Right renal pelvis (tissue), 4 donors: ENCODE measurements around the gene PMF1. TPM values are rescaled to one million over a fixed set of nuclear protein-coding genes. Genes with fewer than 3 reads are reported as not detected.

ENCODE experiments used
- DNase-seq, 4 donors: peaks; one replicate each; pipeline ENCODE4 v3.0.0-alpha.2; 2013; ENCODE audit warnings: low read depth in 4 of 4, low spot score in 3 of 4, missing footprints in 1 of 4
- polyA plus RNA-seq, 4 donors: library from polyadenylated mRNA; unstranded; fragments of 120-200 nt; gene quantifications; one replicate each; pipeline ENCODE4 v1.2.1, GENCODE V29; 2013; ENCODE audit not compliant: insufficient read length in 4 of 4

The PMF1 gene
- polyA plus RNA-seq, 4 donors: 85.7 to 87.8 (median 86.9) TPM

- DNase-seq: no peak
Observed at GRCh38 chr1:156233426-156234127, 20.8 kb downstream of the PMF1 start.

GRCh38 chr1:156236164-156236563 is 23.4 kb downstream of the PMF1 start:
- no peak for DNase-seq

DNA sequence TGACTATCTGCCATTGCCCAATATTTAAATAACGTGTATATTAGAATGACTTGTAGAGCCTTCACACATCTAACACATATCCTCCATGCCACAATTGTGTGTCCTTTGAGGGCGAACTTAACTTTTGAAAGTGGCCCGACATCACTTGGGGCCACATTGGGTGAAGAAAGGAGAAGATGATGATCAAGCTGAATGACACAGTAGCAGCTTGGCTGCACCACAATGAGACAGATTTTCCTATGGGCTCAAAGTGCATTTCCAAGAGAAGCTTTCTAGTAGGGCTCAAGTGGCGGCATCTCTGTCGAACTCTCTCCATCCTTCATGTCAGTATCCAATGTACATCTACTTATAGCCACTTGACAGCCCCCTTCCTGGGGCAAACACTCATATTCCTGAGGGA is 25.4 kb downstream of the PMF1 start:
- DNase-seq: no peak

DNA sequence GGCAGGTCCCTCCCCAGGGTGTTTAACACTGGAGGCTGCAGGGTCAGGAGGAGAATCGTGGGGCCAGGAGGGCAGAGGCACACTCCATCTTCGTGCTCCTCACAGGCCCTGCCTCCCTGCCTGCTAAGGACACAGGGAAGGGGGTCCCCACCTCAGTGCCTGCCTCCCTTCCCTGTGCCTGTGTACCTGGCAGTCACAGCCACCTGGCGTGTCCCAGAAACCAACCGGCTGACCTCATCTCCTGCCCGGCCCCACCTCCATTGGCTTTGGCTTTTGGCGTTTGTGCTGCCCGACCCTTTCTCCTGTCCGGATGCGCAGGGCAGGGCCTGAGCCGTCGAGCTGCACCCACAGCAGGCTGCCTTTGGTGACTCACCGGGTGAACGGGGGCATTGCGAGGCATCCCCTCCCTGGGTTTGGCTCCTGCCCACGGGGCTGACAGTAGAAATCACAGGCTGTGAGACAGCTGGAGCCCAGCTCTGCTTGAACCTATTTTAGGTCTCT is 28.6 kb downstream of the PMF1 start:
- no peak for DNase-seq

GRCh38 chr1:156241926-156242325 is 29.1 kb downstream of the PMF1 start, which contains the start of gene BGLAP:
BGLAP (plus strand) TSS chr1:156242184; CDS start chr1:156242232, 48 bp downstream.
- DNase-seq: no peak

GRCh38 chr1:156242738-156243137 is 29.9 kb downstream of the PMF1 start:
- DNase-seq: no peak

- DNase-seq: no peak
Observed at GRCh38 chr1:156244126-156244525, 31.3 kb downstream of the PMF1 start.

- no peak for DNase-seq
Observed at GRCh38 chr1:156244712-156245111, 31.9 kb downstream of the PMF1 start.

GRCh38 chr1:156245451-156246232 is 32.8 kb downstream of the PMF1 start:
- peak in 1 of 4 donors; percentile 22 for DNase-seq

DNA sequence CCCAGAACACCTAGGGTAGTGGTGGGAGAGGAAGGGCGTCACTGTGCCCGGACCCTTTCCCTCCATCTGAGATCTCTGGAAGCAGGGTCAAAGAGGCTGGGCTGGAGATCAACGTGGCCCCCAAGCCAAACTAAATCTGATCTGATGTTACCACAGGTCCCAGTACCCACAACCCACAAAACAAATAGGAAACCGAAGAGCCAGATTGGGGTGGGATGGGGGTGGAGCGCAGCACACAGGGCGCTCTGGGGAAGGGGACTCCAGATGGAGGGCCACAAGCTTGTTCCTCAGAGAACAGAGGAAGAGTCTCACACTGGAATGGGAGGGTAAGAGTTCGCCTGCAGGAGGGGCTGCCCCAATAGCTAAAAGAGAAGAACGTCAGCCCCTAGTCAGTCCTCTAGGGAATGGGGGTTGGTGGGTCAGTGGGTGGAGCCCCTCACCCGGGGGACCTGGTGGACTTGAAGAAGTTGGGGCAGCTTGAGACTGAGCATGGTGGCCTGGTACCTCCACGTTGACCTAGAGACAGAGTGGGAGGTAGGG is 33.5 kb downstream of the PMF1 start:
- DNase-seq: no peak

GRCh38 chr1:156246781-156247459 is 34.1 kb downstream of the PMF1 start:
- DNase-seq: no peak

DNA sequence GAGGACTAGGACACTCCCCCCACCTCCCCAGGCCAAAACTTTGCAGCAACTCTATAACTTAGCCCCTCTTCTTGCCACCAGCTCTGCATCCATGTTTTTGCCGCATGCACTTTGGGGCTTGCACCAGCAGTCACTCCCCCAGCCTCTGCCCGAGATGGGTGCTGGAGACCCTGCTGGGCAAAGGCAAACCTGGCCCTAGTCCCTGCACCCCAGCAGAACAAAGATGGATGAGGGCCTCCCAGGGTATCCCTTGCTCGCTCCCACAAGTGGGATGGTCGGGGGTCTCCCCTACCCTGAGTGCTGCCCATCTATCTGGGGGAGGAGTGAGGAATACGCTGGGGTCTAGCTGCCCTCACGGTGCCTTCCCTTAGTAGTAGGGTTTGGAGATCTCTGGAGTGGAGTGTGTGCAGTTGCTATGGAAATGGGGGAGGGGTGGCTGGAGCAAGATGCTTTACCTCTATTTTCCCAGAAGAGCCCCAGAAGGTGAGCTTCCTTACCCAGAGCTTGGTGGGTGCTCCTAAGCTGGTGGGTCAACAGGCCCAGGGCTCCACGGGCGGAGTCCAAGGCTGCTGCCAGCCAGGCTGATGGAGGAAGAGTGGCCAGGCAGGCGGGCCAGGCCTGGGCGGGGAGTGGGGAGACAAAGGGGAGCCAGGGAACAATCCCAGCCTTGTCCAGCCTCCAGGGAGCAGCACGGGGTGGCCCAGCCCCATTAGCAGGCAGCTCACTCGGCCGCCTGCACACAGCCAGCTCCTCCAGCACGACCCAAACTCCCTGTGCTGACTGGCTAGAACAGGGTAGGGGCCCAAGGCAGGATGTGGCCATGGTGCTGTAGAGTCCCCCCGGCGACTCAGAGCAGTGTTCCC is 34.9 kb downstream of the PMF1 start, which contains the start of gene PAQR6:
Gene PAQR6 (minus strand): TSS at position 597 of the 863 bp plus-strand sequence. CDS start 1,325 bp downstream, outside the sequence.
- no peak for DNase-seq

- no peak for DNase-seq
Observed at GRCh38 chr1:156248323-156248683, 35.5 kb downstream of the PMF1 start.

- DNase-seq: no peak
Observed at GRCh38 chr1:156249593-156249992, 36.8 kb downstream of the PMF1 start.

DNA sequence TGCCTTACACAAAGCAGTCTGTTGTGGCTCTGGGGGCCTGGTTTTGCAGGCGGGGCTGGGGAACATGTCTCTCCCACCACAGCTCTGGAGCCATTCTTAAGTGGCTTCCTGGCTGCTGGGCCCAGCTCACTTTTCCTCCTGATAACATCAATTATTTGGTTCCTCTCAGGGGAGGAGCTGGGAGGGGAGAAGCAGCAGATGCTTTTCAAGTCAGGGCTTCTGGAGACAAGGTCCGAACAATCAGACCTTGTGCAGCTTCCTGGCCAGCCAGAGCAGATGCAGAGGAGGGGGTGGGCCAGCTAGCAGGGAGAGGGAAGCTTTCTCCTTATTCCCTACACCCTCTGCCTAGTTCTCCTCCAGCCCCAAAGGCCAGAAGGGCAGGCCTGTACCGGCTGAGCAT is 38.7 kb downstream of the PMF1 start:
- no peak for DNase-seq

DNA sequence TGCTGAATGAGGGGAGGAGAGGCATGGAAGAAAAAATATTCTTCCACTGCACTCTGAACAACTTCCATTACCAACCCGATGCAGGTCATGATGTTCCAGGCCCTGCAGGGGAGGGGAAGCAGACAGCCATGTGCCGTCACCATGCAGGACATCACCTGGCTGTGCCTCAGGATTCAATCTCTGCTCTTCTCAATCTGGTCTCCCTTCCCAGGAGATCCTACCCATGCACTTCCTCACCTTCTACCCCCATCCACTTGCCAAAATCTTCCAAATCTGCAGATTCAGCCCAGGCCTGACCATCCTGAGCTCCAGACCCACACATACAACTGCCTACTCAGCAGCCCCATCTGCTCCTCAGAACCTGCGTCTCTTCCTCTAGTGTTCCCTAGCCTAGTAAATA is 40.8 kb downstream of the PMF1 start:
- DNase-seq: no peak

DNA sequence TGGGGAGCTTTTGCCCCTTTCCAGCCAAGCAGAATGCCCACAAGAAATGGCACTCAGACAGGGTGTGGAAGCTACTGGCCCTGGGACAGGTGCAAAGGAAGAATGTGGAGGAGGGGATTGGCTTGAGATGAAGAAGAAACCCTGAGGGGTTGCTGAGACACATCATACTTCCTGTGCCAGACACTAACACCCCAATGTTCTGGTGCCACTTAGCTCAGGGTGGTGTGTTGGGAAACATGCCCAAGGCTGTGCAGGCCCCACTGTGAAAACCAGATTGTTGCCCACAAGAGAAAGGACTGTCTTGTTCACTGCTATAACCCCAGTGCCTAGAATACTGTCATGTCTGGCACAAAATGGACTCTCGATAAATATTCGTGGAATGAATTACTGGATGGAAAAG is 44.9 kb downstream of the PMF1 start:
- no peak for DNase-seq

- DNase-seq: no peak
Observed at GRCh38 chr1:156258859-156259258, 46.1 kb downstream of the PMF1 start.

DNA sequence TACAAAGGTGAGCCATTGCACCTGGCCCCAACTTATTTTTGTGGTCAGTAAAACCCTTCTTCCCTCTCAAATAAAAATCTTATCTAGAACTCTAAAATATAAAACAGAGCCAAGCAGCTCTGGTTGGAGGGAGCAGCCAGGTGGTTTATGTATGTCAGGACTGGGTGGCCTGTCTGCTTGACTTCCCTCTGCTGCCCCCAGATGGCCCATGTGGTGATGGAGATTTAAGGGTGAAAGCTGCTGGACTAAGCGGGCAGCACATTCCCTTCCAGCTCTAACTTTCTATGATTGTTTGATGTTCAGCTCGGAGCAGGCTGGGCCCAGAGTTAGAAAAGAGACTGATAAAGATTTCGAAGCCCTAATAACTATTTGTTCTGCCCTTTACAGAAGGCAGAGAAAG is 47.0 kb downstream of the PMF1 start:
- no peak for DNase-seq

- DNase-seq: no peak
Observed at GRCh38 chr1:156260896-156261295, 48.1 kb downstream of the PMF1 start.
